ENCODE measurements around the gene SMIM14.
"Not testable (repeated sequence)": the region's sequence is repeated elsewhere in the genome, so short reads cannot be mapped to it uniquely, and the experiment has no call there.

SMIM14 gene

DNA sequence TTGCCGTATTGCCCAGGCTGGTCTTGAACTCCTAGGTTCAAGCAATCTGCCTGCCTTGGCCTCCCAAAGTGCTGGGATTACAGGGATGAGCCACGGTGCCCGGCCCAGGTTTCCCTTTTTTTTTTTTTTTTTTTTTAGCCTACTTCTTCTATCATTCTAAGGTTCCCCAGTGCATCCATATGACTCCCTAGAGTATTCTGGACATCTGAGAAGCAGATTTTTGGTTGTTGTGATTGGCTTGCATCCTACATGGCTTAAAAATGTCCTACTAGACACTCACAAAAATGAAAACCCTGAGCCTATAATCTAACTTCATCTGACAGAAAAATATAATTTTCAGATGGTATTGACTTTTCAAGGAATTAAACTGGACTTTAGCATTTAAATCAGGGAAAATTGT lies 41.7 kb downstream of the SMIM14 start:
- no peak for DNase-seq (ENCODE audit: low spot score)

GRCh38 chr4:39591290-39591689 lies 47.4 kb downstream of the SMIM14 start:
- DNase-seq (ENCODE audit: low spot score): no peak

- no peak for DNase-seq (ENCODE audit: low spot score)
These were observed 50.8 kb downstream of the SMIM14 start for GRCh38 chr4:39587881-39588280.

DNA sequence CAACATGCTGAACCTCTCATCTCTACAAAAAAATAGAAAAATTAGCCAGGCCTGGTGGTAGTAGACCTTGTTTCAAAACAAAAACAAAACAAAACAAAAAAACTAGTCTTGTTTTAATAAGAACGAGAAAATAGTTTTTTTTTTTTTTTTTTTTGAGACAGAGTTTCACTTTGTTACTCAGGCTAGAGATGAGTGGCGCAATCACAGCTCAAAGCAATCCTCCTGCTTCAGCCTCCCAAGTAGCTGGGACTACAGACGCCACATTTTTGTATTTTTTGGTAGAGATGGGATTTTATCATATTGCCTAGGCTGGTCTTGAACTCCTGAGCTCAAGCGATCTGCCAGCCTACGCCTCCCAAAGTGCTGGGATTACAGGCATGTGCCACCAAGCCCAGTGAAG lies 63.7 kb downstream of the SMIM14 start:
- no peak for DNase-seq (ENCODE audit: low spot score)

DNA sequence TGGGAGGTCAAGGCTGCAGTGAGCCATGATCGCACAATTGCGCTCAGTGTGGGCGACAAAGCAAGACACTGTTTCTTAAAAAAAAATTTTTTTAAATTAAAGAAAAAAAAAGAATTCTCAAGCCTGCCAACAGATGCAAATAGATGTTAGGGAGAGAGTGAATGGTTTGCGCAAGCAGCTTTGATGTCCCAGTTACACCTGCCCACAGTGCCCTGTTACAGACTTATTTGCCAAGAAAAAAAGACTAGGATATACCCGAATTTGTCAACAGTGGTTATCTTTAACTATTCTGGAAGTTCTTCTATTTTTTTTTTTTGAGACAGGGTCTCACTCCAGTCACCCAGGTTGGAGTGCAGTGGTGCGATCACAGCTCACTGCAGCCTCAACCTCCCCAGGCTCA lies 67.2 kb downstream of the SMIM14 start:
- DNase-seq (ENCODE audit: low spot score): no peak

DNA sequence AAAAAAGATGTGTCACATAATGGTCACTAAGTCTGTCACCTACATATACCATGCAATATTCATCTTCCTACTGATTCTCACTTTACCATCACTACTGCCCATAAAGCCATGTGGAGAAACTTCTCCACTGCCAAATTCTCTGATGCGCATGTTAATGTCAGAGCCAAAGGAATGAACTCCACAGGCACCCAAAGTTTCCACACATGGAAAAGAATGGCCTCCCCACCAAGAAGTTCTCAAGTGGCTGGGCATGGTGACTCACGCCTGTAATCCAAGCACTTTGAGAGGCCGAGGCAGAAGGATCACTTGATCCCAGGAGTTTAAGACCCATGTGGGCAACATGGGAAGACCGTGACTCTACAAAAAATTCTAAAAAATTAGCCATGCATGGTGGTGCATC lies 67.6 kb downstream of the SMIM14 start:
- no peak for DNase-seq (ENCODE audit: low spot score)

- no peak for DNase-seq (ENCODE audit: low spot score)
These were observed 69.5 kb downstream of the SMIM14 start for GRCh38 chr4:39569209-39569608.

DNA sequence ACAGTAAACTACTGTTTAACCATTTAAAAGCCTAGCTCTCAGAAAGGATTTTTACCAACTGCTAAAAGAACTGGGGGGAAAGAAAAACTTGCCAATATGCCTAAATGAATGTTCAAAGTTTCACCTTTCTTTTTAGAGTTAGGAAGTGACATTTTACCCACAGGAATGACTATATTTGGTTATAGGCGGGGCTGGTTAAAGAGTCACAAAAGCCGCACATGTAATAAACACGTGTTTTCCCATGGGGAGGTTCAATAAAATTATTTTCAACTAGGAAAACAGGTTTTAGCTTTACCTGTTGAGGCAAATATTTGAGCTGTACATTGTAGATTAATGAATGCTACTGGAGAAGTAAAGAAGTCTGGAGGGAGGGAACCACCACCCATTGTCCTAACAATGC lies 69.9 kb downstream of the SMIM14 start:
- DNase-seq (ENCODE audit: low spot score): no peak

- DNase-seq (ENCODE audit: low spot score): no peak
These were observed 72.6 kb downstream of the SMIM14 start for GRCh38 chr4:39565878-39566600.

DNA sequence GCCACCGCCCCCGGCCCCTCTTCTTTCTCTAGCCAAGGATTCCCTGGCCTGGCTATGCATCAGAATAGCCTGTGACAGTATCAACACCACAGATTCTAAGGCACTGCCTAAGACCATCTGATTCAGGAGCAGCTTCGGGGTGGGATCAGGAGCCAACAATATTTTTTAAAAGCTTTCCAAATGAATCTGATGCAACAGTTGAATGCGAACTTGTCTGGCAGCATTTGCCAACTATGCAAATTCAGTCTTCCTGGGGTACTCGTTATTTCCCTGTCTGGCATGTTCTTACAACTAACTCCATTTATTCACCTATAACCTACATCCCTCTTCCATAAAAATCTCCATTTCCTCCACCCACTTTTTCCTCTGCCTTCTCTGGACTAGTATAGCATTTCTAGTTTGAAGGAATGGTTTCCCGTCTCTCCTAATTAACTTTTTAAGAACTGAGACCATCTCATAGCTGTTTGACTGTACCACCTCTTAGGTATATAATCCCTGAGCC lies 75.3 kb downstream of the SMIM14 start:
- DNase-seq (ENCODE audit: low spot score): no peak

GRCh38 chr4:39562792-39563191 lies 75.9 kb downstream of the SMIM14 start:
- no peak for DNase-seq (ENCODE audit: low spot score)

- no peak for DNase-seq (ENCODE audit: low spot score)
These were observed 79.0 kb downstream of the SMIM14 start for GRCh38 chr4:39559626-39560025.

DNA sequence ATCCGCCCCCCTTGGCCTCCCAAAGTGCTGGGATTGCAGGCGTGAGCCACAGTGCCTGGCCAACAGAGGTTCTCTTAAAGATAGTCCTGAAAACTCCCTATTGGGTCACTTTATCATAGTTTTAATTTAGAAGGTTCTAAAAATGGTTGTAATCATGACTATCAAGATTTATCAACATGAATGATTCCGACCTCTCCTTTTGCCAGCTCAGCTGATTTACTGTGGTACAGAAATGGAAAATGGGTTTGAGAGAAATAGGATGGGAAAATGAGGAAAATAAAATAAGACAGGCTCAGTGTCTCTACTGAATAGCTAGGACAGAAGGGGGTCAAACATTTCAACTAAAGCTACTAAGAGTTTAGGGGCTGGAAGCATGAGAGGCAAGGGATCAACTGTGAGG lies 83.2 kb downstream of the SMIM14 start:
- no peak for DNase-seq (ENCODE audit: low spot score)

- no peak for DNase-seq (ENCODE audit: low spot score)
These were observed 90.1 kb downstream of the SMIM14 start for GRCh38 chr4:39548425-39549067.

- DNase-seq (ENCODE audit: low spot score): no peak
These were observed 93.9 kb downstream of the SMIM14 start for GRCh38 chr4:39544580-39545315.

GRCh38 chr4:39544080-39544479 lies 94.6 kb downstream of the SMIM14 start:
- DNase-seq (ENCODE audit: low spot score): not testable (repeated sequence)

DNA sequence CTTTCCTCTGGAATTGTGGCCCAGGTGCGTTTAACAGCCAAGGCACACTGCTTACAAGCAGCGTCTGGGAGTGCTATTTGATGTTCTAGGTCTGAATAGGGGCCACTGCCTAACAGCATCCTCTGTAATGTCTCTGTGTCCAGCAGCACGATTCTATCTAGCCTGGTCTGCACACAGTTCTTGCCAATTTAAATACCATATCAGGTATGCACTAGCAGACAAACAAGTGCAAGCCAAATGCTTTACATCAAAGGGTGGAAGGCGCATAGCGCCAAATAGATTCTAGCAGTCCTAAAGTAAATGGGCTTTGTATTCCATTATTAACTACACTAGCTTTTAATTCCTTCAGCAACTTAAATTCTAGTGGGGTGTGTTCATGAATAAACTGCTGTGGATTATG lies 95.6 kb downstream of the SMIM14 start:
- DNase-seq (ENCODE audit: low spot score): no peak

GRCh38 chr4:39542611-39543012 lies 96.1 kb downstream of the SMIM14 start:
- no peak for DNase-seq (ENCODE audit: low spot score)

DNA sequence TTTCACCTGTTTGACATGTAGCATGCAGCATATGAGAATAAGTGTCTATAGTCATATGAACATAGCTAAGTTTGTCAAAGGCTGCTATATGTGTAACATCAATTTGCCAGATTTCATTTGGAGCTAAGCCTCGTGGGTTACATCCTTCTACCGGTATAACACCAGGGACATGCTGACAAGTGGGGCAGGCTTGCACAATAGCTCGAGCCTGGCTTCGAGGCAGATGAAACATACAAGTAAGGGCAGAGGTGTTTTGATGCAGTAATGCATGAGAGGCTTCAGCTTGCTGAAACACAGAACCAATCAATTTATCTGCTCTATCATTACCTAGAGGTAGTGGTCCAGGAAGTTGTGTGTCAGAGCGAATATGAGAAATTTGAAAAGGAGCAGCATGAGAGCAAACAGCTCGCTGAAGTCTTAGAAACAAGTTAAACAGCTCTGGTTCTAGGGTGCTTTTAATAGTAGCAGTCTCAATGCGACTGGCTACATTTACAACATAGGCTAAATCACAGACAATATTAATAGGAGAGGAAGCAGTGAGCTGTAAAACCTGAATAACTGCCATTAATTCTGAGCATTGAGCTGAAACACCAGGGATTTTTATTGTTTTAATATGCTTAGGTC lies 96.6 kb downstream of the SMIM14 start:
- no peak for DNase-seq (ENCODE audit: low spot score)

GRCh38 chr4:39539089-39539611 lies 99.5 kb downstream of the SMIM14 start:
- DNase-seq (ENCODE audit: low spot score): no peak

GRCh38 chr4:39533541-39533940 lies 105.1 kb downstream of the SMIM14 start:
- DNase-seq (ENCODE audit: low spot score): no peak

- DNase-seq (ENCODE audit: low spot score): not testable (repeated sequence)
These were observed 106.4 kb downstream of the SMIM14 start for GRCh38 chr4:39532237-39532636.

All from left forelimb (tissue), 1 donor.